SK-N-MC (cell line): ENCODE results near the gene RAB29.

Experiments used
- DNase-seq: peaks from one replicate; pipeline ENCODE4 v3.0.0-alpha.2; 2011; ENCODE audit warnings: low read depth, low spot score
- H3K27ac ChIP-seq: fragments of 200-600 bp; sonication (generic); 2 replicates; pipeline ENCODE4 v1.5.1; 2016; ENCODE audit warnings: mixed run types
- H3K36me3 ChIP-seq: fragments of 200-600 bp; sonication (generic); 2 replicates; pipeline ENCODE4 v1.6.1; 2017; ENCODE audit warnings: antibody characterized with exemption, low read length, mixed read lengths; ENCODE audit not compliant: insufficient read depth
- H3K4me3 ChIP-seq: fragments of 200-600 bp; sonication (generic); 2 replicates; pipeline ENCODE4 v1.5.1; 2016
- H3K9ac ChIP-seq: fragments of 200-600 bp; sonication (generic); 2 replicates; pipeline ENCODE4 v1.8.0; 2017; ENCODE audit warnings: mixed run types, mixed read lengths; ENCODE audit not compliant: insufficient read length
- H3K9me3 ChIP-seq: fragments of 200-600 bp; sonication (generic); 2 replicates; pipeline ENCODE4 v1.6.1; 2017; ENCODE audit warnings: low read depth, mild to moderate bottlenecking, antibody characterized with exemption, low read length, moderate library complexity, mixed read lengths
- EZH2 ChIP-seq: fragments of 200-600 bp; sonication (generic); IDR thresholded peaks from one replicate; pipeline ENCODE4 v1.6.1; 2017; ENCODE audit warnings: antibody characterized with exemption
- FOXP2 ChIP-seq: optimal IDR thresholded peaks from 2 replicates; pipeline ENCODE3; 2011; ENCODE audit warnings: mild to moderate bottlenecking, moderate library complexity; ENCODE audit not compliant: insufficient read depth; ENCODE audit errors: extremely low read length, control extremely low read depth
- POLR2AphosphoS5 ChIP-seq: IDR thresholded peaks from 2 replicates; pipeline ENCODE4 v1.6.1; 2012; ENCODE audit warnings: mild to moderate bottlenecking, low read depth, low read length, borderline replicate concordance

Gene RAB29

GRCh38 chr1:205800981-205801703, 25.9 kb upstream of the RAB29 start:
- Histone ChIP-seq H3K36me3 (no peaks in the 10 kb centered on the region; the same call in 1 of the 2 replicates), H3K9me3 (no peaks in the 10 kb centered on the region), H3K9ac (no peak overlapping the region), H3K27ac (no peak overlapping the region), H3K4me3 (no peak overlapping the region)
- TF ChIP-seq FOXP2, result no peak
- no peak for TF ChIP-seq EZH2
- no peak for TF ChIP-seq POLR2AphosphoS5
- DNase-seq, result no peak

- H3K36me3 ChIP-seq, result no peaks in the 10 kb centered on the region; the same call in 1 of the 2 replicates
- no peak for DNase-seq
- H3K9me3 ChIP-seq, result no peaks in the 10 kb centered on the region
- H3K4me3 ChIP-seq, result no peak overlapping the region
- H3K27ac ChIP-seq, result no peak overlapping the region
- TF ChIP-seq FOXP2 (no peak), POLR2AphosphoS5 (no peak), EZH2 (no peak)
- H3K9ac ChIP-seq, result no peak overlapping the region
Measured at GRCh38 chr1:205800427-205800826, 25.1 kb upstream of the RAB29 start.

GRCh38 chr1:205798577-205798976, 23.3 kb upstream of the RAB29 start:
- DNase-seq, result no peak
- TF ChIP-seq FOXP2, result no peak
- Histone ChIP-seq H3K4me3 (no peak overlapping the region), H3K9ac (no peak overlapping the region), H3K36me3 (peaks cover 3% of the 10 kb centered on the region; the same call in 1 of the 2 replicates), H3K9me3 (no peaks in the 10 kb centered on the region), H3K27ac (no peak overlapping the region)

- Histone ChIP-seq H3K36me3 (peaks cover 3% of the 10 kb centered on the region; the same call in 1 of the 2 replicates), H3K9ac (no peak overlapping the region), H3K4me3 (no peak overlapping the region), H3K9me3 (no peaks in the 10 kb centered on the region), H3K27ac (no peak overlapping the region)
- no peak for DNase-seq
- TF ChIP-seq EZH2, result no peak
- no peak for TF ChIP-seq FOXP2
- no peak for TF ChIP-seq POLR2AphosphoS5
Measured at GRCh38 chr1:205797168-205797567, 21.9 kb upstream of the RAB29 start.

GRCh38 chr1:205794011-205794730, 18.9 kb upstream of the RAB29 start:
- TF ChIP-seq POLR2AphosphoS5 (no peak), EZH2 (no peak), FOXP2 (no peak)
- no peak overlapping the region for H3K27ac ChIP-seq
- no peak overlapping the region for H3K9ac ChIP-seq
- H3K36me3 ChIP-seq, result peaks cover 3% of the 10 kb centered on the region; the same call in 1 of the 2 replicates
- no peaks in the 10 kb centered on the region for H3K9me3 ChIP-seq
- DNase-seq, result no peak
- H3K4me3 ChIP-seq, result no peak overlapping the region

- Histone ChIP-seq H3K9me3 (no peaks in the 10 kb centered on the region), H3K4me3 (no peak overlapping the region), H3K27ac (no peak overlapping the region), H3K36me3 (peaks cover 3% of the 10 kb centered on the region; the same call in 1 of the 2 replicates), H3K9ac (no peak overlapping the region)
- DNase-seq, result no peak
- TF ChIP-seq POLR2AphosphoS5 (no peak), EZH2 (no peak), FOXP2 (no peak)
Measured at GRCh38 chr1:205792961-205793673, 17.8 kb upstream of the RAB29 start.

- DNase-seq, result no peak
- Histone ChIP-seq H3K9me3 (no peaks in the 10 kb centered on the region), H3K9ac (no peak overlapping the region), H3K4me3 (no peak overlapping the region), H3K27ac (no peak overlapping the region), H3K36me3 (peaks cover 3% of the 10 kb centered on the region; the same call in 1 of the 2 replicates)
- TF ChIP-seq POLR2AphosphoS5, result no peak
- TF ChIP-seq EZH2, result no peak
- TF ChIP-seq FOXP2, result no peak
Measured at GRCh38 chr1:205792481-205792881, 17.2 kb upstream of the RAB29 start.

- DNase-seq, result no peak
- TF ChIP-seq FOXP2 (no peak), EZH2 (no peak), POLR2AphosphoS5 (no peak)
- Histone ChIP-seq H3K27ac (no peak overlapping the region), H3K4me3 (no peak overlapping the region), H3K9me3 (no peaks in the 10 kb centered on the region), H3K36me3 (peaks cover 3% of the 10 kb centered on the region; the same call in 1 of the 2 replicates), H3K9ac (no peak overlapping the region)
Measured at GRCh38 chr1:205791568-205792180, 16.4 kb upstream of the RAB29 start.
